Lung (tissue), 12 donors: ENCODE data around the gene MSL3. TPM values are rescaled to one million over a fixed set of nuclear protein-coding genes. Genes with fewer than 3 reads are reported as not detected.

Experiments used
- ATAC-seq: fragments of 200-7000 bp; cut with Tn5 transposase; one replicate; pipeline ENCODE4 v1.9.1; 2020; ENCODE audit warnings: moderate number of reproducible peaks; ENCODE audit not compliant: insufficient read depth, low FRiP score
- DNase-seq, 3 donors: peaks; one replicate each; pipeline ENCODE4 v3.0.0-alpha.2; 2013 to 2017
- H3K27ac ChIP-seq, 2 donors: one replicate each; pipeline ENCODE4 v1.5.1; 2013; ENCODE audit warnings: mild to moderate bottlenecking in 2 of 2, moderate library complexity in 2 of 2, control low read depth in 1 of 2, inconsistent platforms in 1 of 2, low read depth in 1 of 2, low read length in 1 of 2
- H3K27me3 ChIP-seq, 3 donors: one replicate each; pipeline ENCODE4 v1.5.1; 2013; ENCODE audit warnings: low read length in 2 of 3; ENCODE audit not compliant: control insufficient read depth in 3 of 3, insufficient read depth in 3 of 3
- H3K36me3 ChIP-seq, 4 donors: one replicate each; pipeline ENCODE4 v1.5.1; 2013; ENCODE audit warnings: low read length in 4 of 4, mild to moderate bottlenecking in 1 of 4, moderate library complexity in 1 of 4; ENCODE audit not compliant: control insufficient read depth in 4 of 4, insufficient read depth in 4 of 4
- H3K4me1 ChIP-seq, 5 donors: one replicate each; pipeline ENCODE4 v1.5.1; 2013; ENCODE audit warnings: low read length in 5 of 5, mild to moderate bottlenecking in 2 of 5, moderate library complexity in 1 of 5; ENCODE audit not compliant: control insufficient read depth in 5 of 5, insufficient read depth in 5 of 5
- H3K4me3 ChIP-seq: one replicate; pipeline ENCODE4 v1.5.1; 2013; ENCODE audit warnings: mild to moderate bottlenecking, control low read depth, moderate library complexity
- H3K9ac ChIP-seq, 2 donors: one replicate each; pipeline ENCODE4 v1.5.1; 2013; ENCODE audit warnings: low read length in 2 of 2, control low read depth in 1 of 2; ENCODE audit not compliant: insufficient read depth in 1 of 2
- H3K9me3 ChIP-seq, 4 donors: one replicate each; pipeline ENCODE4 v1.5.1; 2013; ENCODE audit warnings: low read length in 3 of 4, mild to moderate bottlenecking in 1 of 4, moderate library complexity in 1 of 4; ENCODE audit not compliant: control insufficient read depth in 4 of 4, insufficient read depth in 3 of 4
- WGBS, 2 donors: extraction: QIAGEN DNeasy Blood & Tissue Kit; methylation state at CpG; one replicate each; pipeline ENCODE4 v1.1.7; 2013; 5-methylcytosine and 5-hydroxymethylcytosine counted together
- polyA plus RNA-seq, 2 donors: library from polyadenylated mRNA; stranded (reverse); fragments of 200-250 nt; gene quantifications; one replicate each; pipeline ENCODE4 v1.2.1, GENCODE V29; 2013
- total RNA-seq, 2 donors: library from RNA; depleted of rRNA in 1 of 2; stranded (reverse); fragments of >200 nt in 1 of 2; gene quantifications; one replicate each; pipeline ENCODE4 v1.2.1, GENCODE V29; 2014 to 2021
- TF ChIP-seq, protein P1 (sequence below): IDR thresholded peaks from 2 replicates; pipeline ENCODE4 v1.5.1; 2012; ENCODE audit warnings: mild to moderate bottlenecking; ENCODE audit errors: control extremely low read depth, extremely low read depth
- donor health status: control.
- donor health status: control.
- donor health status: Bipolar disorder and iron deficiency.
- donor health status: healthy.
- donor health status: DM: yes; HTN: yes; CAD: no.

MSL3 gene
- total and polyA plus RNA-seq, 4 donors: 28.2 to 39.7 (median 33.0) TPM

DNA sequence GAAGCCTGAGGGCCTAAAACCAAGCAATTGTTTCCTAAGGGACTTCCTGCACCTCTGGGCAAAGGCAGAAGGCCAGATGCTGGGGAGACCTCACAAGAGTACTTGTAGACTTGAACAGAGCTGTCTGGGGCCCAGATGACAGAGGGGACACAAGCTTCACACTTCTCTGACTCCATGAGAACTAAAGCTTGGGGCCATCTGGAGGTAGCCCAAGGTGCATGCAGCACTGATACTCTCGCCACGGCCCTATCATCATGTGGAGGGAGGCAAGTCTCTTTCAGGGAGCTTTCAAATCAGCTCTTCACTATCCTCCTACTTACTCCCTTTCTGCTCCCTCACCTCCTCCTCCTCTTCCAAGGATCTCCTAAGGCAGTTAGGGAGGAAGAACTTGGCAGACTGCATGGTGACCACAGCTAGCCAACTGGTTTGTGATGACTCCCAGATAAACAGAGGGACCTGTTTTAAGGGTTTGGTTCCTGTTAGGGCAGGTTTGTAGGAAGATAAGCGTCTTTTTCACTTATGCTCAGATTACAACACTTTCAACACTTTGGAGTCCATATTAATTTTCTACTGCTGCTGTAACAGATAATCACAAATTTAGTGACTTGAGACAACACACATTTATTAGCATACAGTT is 23.8 kb downstream of the MSL3 start:
- Histone ChIP-seq H3K27ac (no peak overlapping the region), H3K36me3 (no peaks in the 10 kb centered on the region), H3K4me3 (no peak overlapping the region), H3K9me3 (peaks cover 0 to 2% (median 0%) of the 10 kb centered on the region in 4 donors), H3K9ac (no peak overlapping the region), H3K27me3 (peaks cover 0 to 43% (median 12%) of the 10 kb centered on the region in 3 donors), H3K4me1 (no peaks in the 10 kb centered on the region)
- DNase-seq: no peak
- no peak for ATAC-seq
- TF ChIP-seq, protein P1, sequence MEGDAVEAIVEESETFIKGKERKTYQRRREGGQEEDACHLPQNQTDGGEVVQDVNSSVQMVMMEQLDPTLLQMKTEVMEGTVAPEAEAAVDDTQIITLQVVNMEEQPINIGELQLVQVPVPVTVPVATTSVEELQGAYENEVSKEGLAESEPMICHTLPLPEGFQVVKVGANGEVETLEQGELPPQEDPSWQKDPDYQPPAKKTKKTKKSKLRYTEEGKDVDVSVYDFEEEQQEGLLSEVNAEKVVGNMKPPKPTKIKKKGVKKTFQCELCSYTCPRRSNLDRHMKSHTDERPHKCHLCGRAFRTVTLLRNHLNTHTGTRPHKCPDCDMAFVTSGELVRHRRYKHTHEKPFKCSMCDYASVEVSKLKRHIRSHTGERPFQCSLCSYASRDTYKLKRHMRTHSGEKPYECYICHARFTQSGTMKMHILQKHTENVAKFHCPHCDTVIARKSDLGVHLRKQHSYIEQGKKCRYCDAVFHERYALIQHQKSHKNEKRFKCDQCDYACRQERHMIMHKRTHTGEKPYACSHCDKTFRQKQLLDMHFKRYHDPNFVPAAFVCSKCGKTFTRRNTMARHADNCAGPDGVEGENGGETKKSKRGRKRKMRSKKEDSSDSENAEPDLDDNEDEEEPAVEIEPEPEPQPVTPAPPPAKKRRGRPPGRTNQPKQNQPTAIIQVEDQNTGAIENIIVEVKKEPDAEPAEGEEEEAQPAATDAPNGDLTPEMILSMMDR: no peak
- WGBS, 2 donors: 83 to 98% methylated on average over 3 of the region's 3 CpGs

DNA sequence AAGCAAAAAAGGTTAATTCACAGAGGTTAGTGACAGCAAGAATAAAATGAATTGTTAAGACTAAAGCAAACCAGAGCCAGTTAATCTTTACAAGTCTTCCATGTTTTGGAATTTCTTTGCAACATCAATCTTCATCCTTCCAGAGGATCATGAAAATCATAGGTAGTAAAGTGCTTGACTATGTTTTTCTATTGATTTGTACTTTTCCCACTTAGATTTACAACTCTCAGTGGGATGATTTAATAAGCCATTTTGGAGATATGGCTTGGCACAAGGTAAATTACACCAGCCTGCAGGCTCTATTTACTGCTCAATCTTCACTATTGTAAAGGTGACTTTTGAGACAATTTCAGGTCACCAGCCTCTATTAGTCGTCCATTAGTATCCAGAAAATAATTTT is 26.5 kb downstream of the MSL3 start:
- Histone ChIP-seq H3K9me3 (peaks cover 0 to 2% (median 0%) of the 10 kb centered on the region in 4 donors), H3K9ac (no peak overlapping the region), H3K27ac (no peak overlapping the region), H3K4me1 (no peaks in the 10 kb centered on the region), H3K4me3 (no peak overlapping the region), H3K27me3 (peaks cover 0 to 29% (median 17%) of the 10 kb centered on the region in 3 donors), H3K36me3 (no peaks in the 10 kb centered on the region)
- no peak for ATAC-seq
- 50 to 100% methylated on average over 1 of the region's 1 CpG for WGBS, 2 donors
- TF ChIP-seq, protein P1: no peak
- DNase-seq: no peak

DNA sequence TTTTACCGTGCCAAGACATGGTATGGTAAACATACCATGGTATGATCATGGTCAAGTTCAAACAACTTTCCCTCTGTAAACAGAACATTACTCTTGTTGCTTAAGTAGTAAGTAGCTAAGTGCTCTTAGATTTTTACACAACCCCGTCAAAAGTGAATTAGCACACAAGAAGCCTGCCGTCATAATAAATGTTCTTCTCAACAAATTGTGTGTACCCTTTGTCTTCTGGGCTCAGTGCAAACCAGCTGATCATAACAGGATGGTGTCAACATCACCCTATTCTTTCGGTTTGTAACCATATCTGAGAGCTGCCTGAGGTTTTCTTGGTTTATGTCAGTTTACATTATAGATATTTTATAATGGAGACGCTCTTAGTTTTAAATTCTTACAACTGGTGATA is 28.8 kb downstream of the MSL3 start:
- H3K27me3 ChIP-seq: peaks cover 0 to 38% (median 23%) of the 10 kb centered on the region in 3 donors
- no peaks in the 10 kb centered on the region for H3K36me3 ChIP-seq
- peaks cover 0 to 2% (median 0%) of the 10 kb centered on the region in 4 donors for H3K9me3 ChIP-seq
- ATAC-seq (no peak), DNase-seq (peak in 2 of 3 donors; percentile 6 to 16)
- 47 to 48% methylated on average over 5 of the region's 5 CpGs for WGBS, 2 donors
- no peak overlapping the region for H3K4me3 ChIP-seq
- TF ChIP-seq, protein P1: no peak
- no peaks in the 10 kb centered on the region for H3K4me1 ChIP-seq
- no peak overlapping the region for H3K27ac ChIP-seq
- no peak overlapping the region for H3K9ac ChIP-seq
